Activated T-helper 1 cell treated with anti-CD3 and anti-CD28 coated beads, Interleukin-2, amount 50 U/mL, for 16 hours (primary cell): Measurements from ENCODE around the gene TNK2.

Source experiments
- DNase-seq, 2 donors: peaks; one replicate each; pipeline ENCODE4 v3.0.0-alpha.2; 2020; ENCODE audit warnings: low read depth in 1 of 2, low spot score in 1 of 2

The TNK2 gene

GRCh38 chr3:195886181-195887141 lies 21.9 kb downstream of the TNK2 start:
- no peak for DNase-seq

- DNase-seq: no peak
Measured at GRCh38 chr3:195885036-195885891, 23.1 kb downstream of the TNK2 start.

GRCh38 chr3:195884691-195885035 lies 23.7 kb downstream of the TNK2 start:
- no peak for DNase-seq

- no peak for DNase-seq
Measured at GRCh38 chr3:195883801-195884200, 24.6 kb downstream of the TNK2 start.

- no peak for DNase-seq
Measured at GRCh38 chr3:195883160-195883559, 25.2 kb downstream of the TNK2 start.

GRCh38 chr3:195882002-195882441 lies 26.3 kb downstream of the TNK2 start:
- no peak for DNase-seq

GRCh38 chr3:195881276-195881988 lies 26.9 kb downstream of the TNK2 start:
- no peak for DNase-seq

GRCh38 chr3:195880037-195880431 lies 28.3 kb downstream of the TNK2 start:
- DNase-seq: no peak

GRCh38 chr3:195879416-195880036 lies 28.8 kb downstream of the TNK2 start:
- no peak for DNase-seq

GRCh38 chr3:195878424-195879274 lies 29.7 kb downstream of the TNK2 start:
- no peak for DNase-seq

- DNase-seq: no peak
Measured at GRCh38 chr3:195877767-195878423, 30.5 kb downstream of the TNK2 start.

GRCh38 chr3:195877136-195877715 lies 31.1 kb downstream of the TNK2 start:
- DNase-seq: no peak

GRCh38 chr3:195876297-195877064 lies 31.9 kb downstream of the TNK2 start:
- DNase-seq: no peak

GRCh38 chr3:195875482-195876236 lies 32.7 kb downstream of the TNK2 start:
- DNase-seq: no peak

GRCh38 chr3:195873971-195874370 lies 34.4 kb downstream of the TNK2 start:
- no peak for DNase-seq

- DNase-seq: no peak
Measured at GRCh38 chr3:195873281-195873887, 35.0 kb downstream of the TNK2 start.

- DNase-seq: no peak
Measured at GRCh38 chr3:195872800-195873199, 35.6 kb downstream of the TNK2 start.
